Right cardiac atrium (tissue), 5 donors: Measurements from ENCODE around the gene TAS2R14. TPM values are rescaled to one million over a fixed set of nuclear protein-coding genes. Genes with fewer than 3 reads are reported as not detected.

Experiments
- ATAC-seq, 2 donors: fragments of 200-7000 bp; cut with Tn5 transposase; one replicate each; pipeline versions ENCODE4 v1.8.0 to v1.9.1; 2020; ENCODE audit warnings: moderate library complexity in 2 of 2, mild to moderate bottlenecking in 1 of 2
- DNase-seq, 3 donors: peaks; one replicate each; pipeline ENCODE4 v3.0.0-alpha.2; 2020
- H3K27ac ChIP-seq: one replicate; pipeline ENCODE4 v1.5.1; 2013; ENCODE audit warnings: mild to moderate bottlenecking, low read length, control low read depth, moderate library complexity
- H3K27me3 ChIP-seq: one replicate; pipeline ENCODE4 v1.6.1; 2013; ENCODE audit not compliant: control insufficient read depth, insufficient read depth
- H3K4me1 ChIP-seq: one replicate; pipeline ENCODE4 v1.6.1; 2013; ENCODE audit warnings: low read length; ENCODE audit not compliant: control insufficient read depth, insufficient read depth
- H3K4me3 ChIP-seq: one replicate; pipeline ENCODE4 v1.5.1; 2013; ENCODE audit warnings: low read length, control low read depth
- H3K9me3 ChIP-seq: one replicate; pipeline ENCODE4 v1.6.1; 2013; ENCODE audit warnings: low read length; ENCODE audit not compliant: control insufficient read depth
- WGBS: extraction: QIAGEN DNeasy Blood & Tissue Kit; methylation state at CpG from one replicate; pipeline ENCODE4 v1.1.7; 2013; 5-methylcytosine and 5-hydroxymethylcytosine counted together
- intact Hi-C, 4 donors: fragments of 100-400 bp; cut with DNase I; formaldehyde crosslinking; loops; one replicate each; pipeline versions ENCODE4 v1.11.0 to v1.14.0; 2022 to 2023
- polyA plus RNA-seq: library from polyadenylated mRNA; stranded (reverse); fragments of 200-250 nt; gene quantifications from one replicate; pipeline ENCODE4 v1.2.3, GENCODE V29; 2013
- total RNA-seq, 4 donors: library from RNA; stranded (reverse); fragmentation: NEBNext Ultra II Directional; extraction: Animal tissue kit (Norgen Biotek cat#: 25700); gene quantifications; one replicate each; pipeline ENCODE4 v1.2.1, GENCODE V29; 2021
- donor health status: healthy with polysubstance abuse.
- donor health status: DM: no; HTN: yes; CAD: no.
- donor health status: DM: no; HTN: no; CAD: no.
- donor health status: DM: no; HTN: yes; CAD: no; lungs with severe emphysema.
- donor health status: DM: yes; HTN: yes; CAD: no.

TAS2R14 gene
- total and polyA plus RNA-seq, 5 donors = 0.60 to 1.5 (median 1.1) TPM

DNA sequence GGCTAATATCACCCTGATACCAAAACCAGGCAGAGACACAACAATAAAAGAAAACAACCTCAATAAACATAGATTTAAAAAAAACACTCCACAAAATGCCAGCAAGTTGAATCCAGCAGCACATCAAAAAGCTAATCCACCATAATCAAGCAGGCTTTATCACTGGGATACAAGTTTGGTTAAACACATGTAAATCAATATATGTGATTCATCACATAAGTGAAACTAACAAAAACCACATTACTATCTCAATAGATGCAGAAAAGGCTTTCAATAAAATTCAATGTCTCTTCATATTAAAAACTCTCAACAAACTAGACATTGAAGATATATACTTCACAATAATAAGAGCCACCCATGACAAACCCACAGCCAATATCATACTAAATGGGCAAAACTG is 17.0 kb upstream of the TAS2R14 start:
- no peak for ATAC-seq
- intact Hi-C loops = no loop called here

DNA sequence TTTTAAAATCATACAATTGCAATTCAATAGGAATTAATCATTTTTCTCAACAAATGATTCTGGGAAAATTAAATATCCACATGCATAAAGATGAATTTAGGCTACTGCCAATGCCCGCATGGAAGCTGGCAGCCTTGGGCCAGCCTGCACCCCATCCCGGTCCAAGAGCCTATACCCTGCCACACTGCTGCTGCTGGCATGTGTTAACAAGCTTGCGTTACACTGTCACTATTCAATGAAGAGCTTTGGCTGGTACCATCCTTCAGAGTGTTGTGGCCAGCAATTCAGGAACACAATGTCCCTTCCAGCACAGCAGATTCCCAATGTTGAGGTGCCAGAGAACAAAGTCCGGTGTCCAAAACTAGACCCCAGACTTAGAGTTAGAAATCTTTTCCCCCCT is 13.6 kb upstream of the TAS2R14 start:
- 80% methylated on average over 4 of the region's 4 CpGs for WGBS
- DNase-seq (peak in 2 of 3 donors; percentile 41 to 44), ATAC-seq (peak; percentile 75 to 87)
- intact Hi-C loops = no loop called here
- H3K27ac ChIP-seq = no peak overlapping the region
- H3K4me3 ChIP-seq = no peak overlapping the region
- H3K9me3 ChIP-seq = no peaks in the 10 kb centered on the region
- H3K27me3 ChIP-seq = no peaks in the 10 kb centered on the region
- H3K4me1 ChIP-seq = no peaks in the 10 kb centered on the region

More for the DNA sequence above, 17.0 kb upstream of the TAS2R14 start:
- H3K4me3 ChIP-seq = no peak overlapping the region
- peaks cover 2% of the 10 kb centered on the region for H3K4me1 ChIP-seq
- no peaks in the 10 kb centered on the region for H3K27me3 ChIP-seq
- H3K9me3 ChIP-seq = no peaks in the 10 kb centered on the region
- DNase-seq = no peak
- no peak overlapping the region for H3K27ac ChIP-seq

DNA sequence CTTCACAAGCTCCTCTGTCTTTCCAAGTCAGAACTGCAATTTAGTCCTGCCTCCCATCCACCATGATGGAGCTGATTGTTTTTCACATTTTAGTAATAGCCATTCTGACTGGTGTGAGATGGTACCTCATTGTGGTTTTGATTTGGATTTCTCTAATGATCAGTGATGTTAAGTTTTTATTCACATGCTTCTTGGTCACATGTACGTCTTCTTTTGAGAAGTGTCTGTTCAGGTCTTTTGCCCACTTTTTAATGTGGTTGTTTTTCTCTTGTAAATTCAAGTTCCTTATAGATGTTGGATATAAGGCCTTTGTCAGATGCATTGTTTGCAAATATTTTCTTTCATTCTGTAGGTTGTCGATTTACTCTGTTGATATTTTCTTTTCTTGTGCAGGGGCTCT is 4.1 kb upstream of the TAS2R14 start:
- intact Hi-C loops = no loop called here
- over 99% methylated on average over 2 of the region's 2 CpGs for WGBS
- ATAC-seq = no peak

DNA sequence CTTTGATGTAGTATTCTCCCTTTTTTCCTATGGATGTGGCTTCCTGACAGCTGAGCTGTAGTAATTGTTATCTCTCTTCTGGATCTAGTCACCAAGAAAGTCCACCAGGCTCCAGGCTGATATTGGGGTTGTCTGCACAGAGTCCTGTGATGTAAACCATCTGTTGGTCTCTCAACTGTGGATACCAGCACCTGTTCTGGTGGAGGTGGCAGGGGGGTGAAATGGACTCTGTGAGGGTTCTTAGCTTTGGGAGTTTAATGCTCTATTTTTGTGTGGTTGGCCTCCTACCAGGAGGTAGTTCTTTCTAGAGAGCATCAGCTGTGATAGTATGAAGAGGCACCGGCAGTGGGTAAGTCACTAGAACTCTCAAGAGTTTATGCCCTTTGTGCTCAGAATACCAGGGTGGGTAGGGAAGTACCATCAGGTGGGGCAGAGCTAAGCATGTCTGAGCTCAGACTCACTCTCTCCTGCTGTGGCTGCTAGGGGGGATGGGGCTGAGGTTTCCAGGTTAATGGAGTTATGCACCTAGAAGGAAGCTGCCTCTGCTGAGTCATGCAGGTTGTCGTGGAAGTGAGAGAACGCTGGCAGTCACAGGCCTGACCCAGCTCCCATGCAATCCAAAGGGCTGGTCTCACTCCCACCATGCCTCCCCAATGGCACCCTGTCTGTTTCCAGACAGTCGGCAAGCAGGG is 3.0 kb upstream of the TAS2R14 start:
- Histone ChIP-seq H3K27me3 (no peaks in the 10 kb centered on the region), H3K9me3 (no peaks in the 10 kb centered on the region), H3K4me3 (no peak overlapping the region), H3K27ac (no peak overlapping the region), H3K4me1 (no peaks in the 10 kb centered on the region)
- 77% methylated on average over 4 of the region's 4 CpGs for WGBS
- intact Hi-C loops = no loop called here
- DNase-seq (no peak), ATAC-seq (no peak)

More for the DNA sequence above, 4.1 kb upstream of the TAS2R14 start:
- H3K9me3 ChIP-seq = no peaks in the 10 kb centered on the region
- H3K4me3 ChIP-seq = no peak overlapping the region
- no peaks in the 10 kb centered on the region for H3K27me3 ChIP-seq
- no peak overlapping the region for H3K27ac ChIP-seq
- no peaks in the 10 kb centered on the region for H3K4me1 ChIP-seq
- no peak for DNase-seq

DNA sequence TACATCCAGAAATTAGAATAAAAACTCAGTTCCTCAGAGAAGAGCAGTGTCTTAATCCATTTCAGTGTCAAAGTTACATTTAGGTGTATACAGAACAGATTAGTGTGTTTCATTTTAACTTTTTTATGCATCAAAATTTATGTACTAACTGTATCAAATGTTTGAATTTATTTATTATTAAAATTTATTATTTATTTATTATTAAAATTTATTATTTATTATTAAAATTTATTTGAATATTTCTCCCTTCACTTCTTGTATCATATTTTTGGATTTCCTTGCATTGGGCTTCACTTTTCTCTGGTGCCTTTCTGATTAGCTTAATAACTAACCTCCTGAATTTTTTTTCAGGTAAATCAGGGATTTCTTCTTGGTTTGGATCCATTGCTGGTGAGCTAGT is 2.3 kb upstream of the TAS2R14 start:
- H3K4me1 ChIP-seq = no peaks in the 10 kb centered on the region
- intact Hi-C loops = no loop called here
- H3K4me3 ChIP-seq = no peak overlapping the region
- no peak overlapping the region for H3K27ac ChIP-seq
- no peaks in the 10 kb centered on the region for H3K9me3 ChIP-seq
- no peak for ATAC-seq
- DNase-seq = no peak
- H3K27me3 ChIP-seq = no peaks in the 10 kb centered on the region

DNA sequence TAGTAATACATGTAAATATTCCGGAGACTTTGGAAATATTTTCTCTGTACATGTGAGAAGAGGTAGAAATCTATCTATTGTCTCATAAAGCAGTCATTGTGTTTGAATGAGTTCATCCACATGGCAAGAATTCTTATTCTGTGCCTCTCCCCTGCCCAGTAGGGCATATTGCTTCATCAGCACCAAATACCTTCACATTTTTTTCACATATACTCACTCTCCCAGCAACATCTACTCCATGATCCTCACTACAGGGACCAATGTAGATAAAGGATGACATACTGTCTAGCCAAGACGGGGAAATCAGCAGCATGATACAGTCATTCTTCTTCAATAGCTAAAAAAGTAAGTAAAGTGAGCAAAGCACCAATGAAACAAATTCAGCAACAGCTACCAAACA is 1.3 kb upstream of the TAS2R14 start:
- H3K4me3 ChIP-seq = no peak overlapping the region
- WGBS = 83% methylated on average over 2 of the region's 2 CpGs
- H3K27ac ChIP-seq = no peak overlapping the region
- DNase-seq (no peak), ATAC-seq (no peak)
- H3K9me3 ChIP-seq = no peaks in the 10 kb centered on the region
- no peaks in the 10 kb centered on the region for H3K27me3 ChIP-seq
- H3K4me1 ChIP-seq = no peaks in the 10 kb centered on the region
- intact Hi-C loops = no loop called here

DNA sequence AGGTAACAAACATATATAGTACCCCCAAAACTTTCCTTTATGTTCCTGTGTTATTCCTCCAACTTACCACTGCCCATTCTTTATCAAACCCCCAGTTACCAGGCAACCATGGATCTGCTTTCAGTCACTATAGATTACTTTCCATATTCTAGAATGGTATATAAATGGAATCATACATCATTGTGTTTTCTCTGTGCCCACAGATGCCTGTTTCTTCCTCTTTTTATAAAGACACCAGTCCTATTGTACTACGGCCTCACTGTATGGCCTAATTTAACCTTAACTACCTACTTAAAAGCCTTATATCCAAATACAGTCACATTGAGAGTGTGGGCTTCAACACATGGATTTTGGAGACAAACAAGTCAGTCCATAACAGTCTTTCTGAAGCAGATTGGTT is 2.6 kb downstream of the TAS2R14 start:
- ATAC-seq (no peak), DNase-seq (no peak)
- Histone ChIP-seq H3K4me3 (no peak overlapping the region), H3K27ac (no peak overlapping the region), H3K27me3 (no peaks in the 10 kb centered on the region), H3K9me3 (no peaks in the 10 kb centered on the region), H3K4me1 (no peaks in the 10 kb centered on the region)
- intact Hi-C loops = no loop called here
- 97% methylated on average over 1 of the region's 1 CpG for WGBS

DNA sequence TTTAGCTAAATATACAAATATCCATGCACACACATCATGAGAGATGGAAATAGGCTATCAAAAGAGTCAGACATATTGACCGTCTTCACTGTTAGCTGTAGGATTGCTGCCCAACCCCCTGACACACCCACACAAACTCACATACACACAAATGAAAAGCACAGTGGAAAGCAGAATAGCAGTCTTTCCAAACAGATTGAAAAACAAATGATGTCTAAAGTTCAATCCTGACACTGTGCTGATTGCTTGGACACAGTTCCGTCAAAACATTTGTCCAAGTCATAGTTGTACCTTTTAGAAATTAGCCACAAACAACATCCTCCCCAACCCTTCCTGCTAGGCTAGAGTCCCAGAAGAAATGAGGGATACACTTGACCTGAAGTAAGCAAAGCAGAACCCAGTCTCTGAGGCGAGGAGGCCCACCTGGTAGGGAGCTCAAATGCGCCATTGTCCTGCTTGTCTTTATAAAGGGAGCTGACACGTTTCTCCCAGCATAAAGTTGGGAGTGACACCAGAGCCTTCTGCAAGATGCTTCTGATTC is 10.2 kb downstream of the TAS2R14 start, which contains the start of gene PRH2:
Gene PRH2, plus strand, starts transcription at position 491 of the 541 bp plus-strand sequence. Its CDS starts 38 bp downstream, at position 529.
- no peak for ATAC-seq

DNA sequence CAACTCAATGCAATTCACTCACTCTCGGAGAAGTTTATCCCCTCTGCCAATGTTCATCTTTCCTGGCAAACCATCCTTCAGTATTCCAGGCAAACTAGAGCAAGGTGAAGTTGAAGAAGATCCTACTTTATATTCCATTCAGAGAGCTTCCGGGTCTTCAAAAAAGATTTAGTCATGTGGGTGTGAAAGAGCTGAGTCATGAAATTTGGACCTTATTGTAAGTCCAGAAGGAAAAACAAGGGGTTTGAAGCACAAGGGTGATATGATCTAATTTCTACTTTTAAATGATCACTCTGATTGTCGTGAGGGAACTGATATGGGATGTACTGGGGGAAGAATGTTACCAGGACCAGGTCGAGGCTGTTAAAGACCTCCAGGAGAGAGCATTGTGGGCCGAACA is 12.8 kb downstream of the TAS2R14 start:
- no peak overlapping the region for H3K4me3 ChIP-seq
- no peaks in the 10 kb centered on the region for H3K4me1 ChIP-seq
- no peaks in the 10 kb centered on the region for H3K9me3 ChIP-seq
- H3K27ac ChIP-seq = no peak overlapping the region
- 88% methylated on average over 5 of the region's 5 CpGs for WGBS
- no peaks in the 10 kb centered on the region for H3K27me3 ChIP-seq
- intact Hi-C loops = no loop called here
- no peak for DNase-seq
- no peak for ATAC-seq

More for the DNA sequence above, 10.2 kb downstream of the TAS2R14 start, which contains the start of gene PRH2:
- H3K9me3 ChIP-seq = no peaks in the 10 kb centered on the region
- no peak within 1 kb of the TSS for H3K4me3 ChIP-seq
- H3K27ac ChIP-seq = no peak within 1 kb of the TSS
- H3K27me3 ChIP-seq = no peaks in the 10 kb centered on the region
- no peak for DNase-seq
- intact Hi-C loops = no loop called here
- WGBS = 95% methylated on average over 5 of the region's 5 CpGs
- H3K4me1 ChIP-seq = no peaks in the 10 kb centered on the region

DNA sequence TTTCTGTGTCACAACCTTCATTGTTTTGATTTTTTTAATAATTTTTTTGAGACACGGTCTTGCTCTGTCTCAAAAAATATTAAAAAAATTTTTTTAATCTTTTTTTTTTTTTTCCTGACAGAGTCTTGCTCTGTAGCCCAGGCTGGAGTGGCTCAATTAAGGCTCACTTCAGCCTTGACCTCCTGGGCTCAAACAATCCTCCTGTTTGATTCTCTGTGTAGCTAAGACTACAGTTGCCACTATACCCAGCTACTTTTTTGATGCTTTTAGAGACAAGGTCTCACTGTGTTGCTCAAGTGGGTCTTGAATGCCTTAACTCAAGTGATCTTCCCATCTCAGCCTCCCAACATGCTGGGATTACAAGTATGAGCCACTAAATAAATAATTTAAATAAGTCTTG is 19.3 kb downstream of the TAS2R14 start:
- Histone ChIP-seq H3K27me3 (no peaks in the 10 kb centered on the region), H3K4me1 (no peaks in the 10 kb centered on the region), H3K4me3 (no peak overlapping the region), H3K27ac (no peak overlapping the region), H3K9me3 (no peaks in the 10 kb centered on the region)
- WGBS = 83% methylated on average over 1 of the region's 1 CpG
- intact Hi-C loops = no loop called here
- ATAC-seq (no peak), DNase-seq (no peak)

DNA sequence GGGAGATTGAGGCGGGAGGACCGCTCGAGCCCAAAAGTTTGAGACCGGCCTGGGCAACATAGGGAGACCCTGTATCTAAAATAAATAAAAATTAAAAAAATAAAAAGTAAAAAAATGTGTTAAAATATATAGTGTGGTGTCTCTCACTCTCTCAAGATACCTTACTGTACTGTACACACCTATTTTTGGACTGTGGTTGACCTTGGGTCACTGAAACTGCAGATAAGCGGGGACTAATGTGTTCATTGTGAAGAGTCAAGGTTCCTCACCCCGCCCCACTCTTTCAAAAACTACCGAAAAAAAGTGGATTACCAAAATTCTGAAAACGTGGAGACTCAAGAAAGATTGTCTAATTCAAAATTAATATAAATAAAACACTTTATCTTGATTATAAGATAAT is 28.7 kb downstream of the TAS2R14 start:
- H3K4me3 ChIP-seq = no peak overlapping the region
- no peak overlapping the region for H3K27ac ChIP-seq
- no peaks in the 10 kb centered on the region for H3K27me3 ChIP-seq
- peak in 1 of 3 donors; percentile 18 for DNase-seq
- intact Hi-C loops = no loop called here
- no peaks in the 10 kb centered on the region for H3K4me1 ChIP-seq
- no peaks in the 10 kb centered on the region for H3K9me3 ChIP-seq
- ATAC-seq = no peak
- 87% methylated on average over 8 of the region's 8 CpGs for WGBS
